H9 (cell line): Measurements from ENCODE around the gene NUP35. TPM values are rescaled to one million over a fixed set of nuclear protein-coding genes. Genes with fewer than 3 reads are reported as not detected.

Source experiments
- DNase-seq: peaks from one replicate; pipeline ENCODE4 v3.0.0-alpha.2; 2017
- H2AFZ ChIP-seq: one replicate; pipeline ENCODE4 v1.6.1; 2013; ENCODE audit warnings: mild to moderate bottlenecking, low read length, control low read depth, moderate library complexity
- H2AK5ac ChIP-seq: 2 replicates; pipeline ENCODE4 v1.6.1; 2013; ENCODE audit warnings: low read length, control low read depth, mixed read lengths; ENCODE audit not compliant: insufficient read length
- H2BK120ac ChIP-seq: one replicate; pipeline ENCODE4 v1.6.1; 2013; ENCODE audit warnings: low read depth, mild to moderate bottlenecking, low read length, control low read depth, inconsistent platforms; ENCODE audit not compliant: poor library complexity, severe bottlenecking
- H2BK12ac ChIP-seq: 2 replicates; pipeline ENCODE4 v1.6.1; 2013; ENCODE audit warnings: low read length, control low read depth, mixed read lengths, low read depth; ENCODE audit not compliant: insufficient read length
- H2BK15ac ChIP-seq: 2 replicates; pipeline ENCODE4 v1.6.1; 2013; ENCODE audit warnings: low read depth, low read length, control low read depth
- H2BK20ac ChIP-seq: one replicate; pipeline ENCODE4 v1.6.1; 2013; ENCODE audit warnings: low read depth, mild to moderate bottlenecking, low read length, control low read depth, inconsistent platforms; ENCODE audit not compliant: poor library complexity, severe bottlenecking
- H2BK5ac ChIP-seq: 2 replicates; pipeline ENCODE4 v1.6.1; 2013; ENCODE audit warnings: low read length, control low read depth, mixed read lengths; ENCODE audit not compliant: insufficient read length
- H3K14ac ChIP-seq: 2 replicates; pipeline ENCODE4 v1.6.1; 2013; ENCODE audit warnings: low read length, control low read depth; ENCODE audit not compliant: insufficient read depth
- H3K18ac ChIP-seq: 2 replicates; pipeline ENCODE4 v1.6.1; 2013; ENCODE audit warnings: low read depth, mild to moderate bottlenecking, mixed read lengths, low read length, control low read depth; ENCODE audit not compliant: insufficient read length
- H3K23ac ChIP-seq: 2 replicates; pipeline ENCODE4 v1.6.1; 2013; ENCODE audit warnings: low read length, control low read depth, mixed read lengths, low read depth; ENCODE audit not compliant: insufficient read length
- H3K23me2 ChIP-seq: 2 replicates; pipeline ENCODE4 v1.6.1; 2013; ENCODE audit warnings: low read depth, mild to moderate bottlenecking, mixed read lengths, low read length, control low read depth; ENCODE audit not compliant: insufficient read length, poor library complexity, severe bottlenecking
- H3K27ac ChIP-seq: 2 replicates; pipeline ENCODE4 v1.5.1; 2013; ENCODE audit warnings: low read length, control low read depth, mixed read lengths, low read depth; ENCODE audit not compliant: insufficient read length
- H3K27me3 ChIP-seq: 2 replicates; pipeline ENCODE4 v1.6.1; 2013; ENCODE audit warnings: low read length, control low read depth, inconsistent platforms; ENCODE audit not compliant: insufficient read depth
- H3K4ac ChIP-seq: 2 replicates; pipeline ENCODE4 v1.6.1; 2013; ENCODE audit warnings: low read depth, mild to moderate bottlenecking, control low read depth, inconsistent platforms, low read length, moderate library complexity
- H3K4me1 ChIP-seq: 2 replicates; pipeline ENCODE4 v1.6.1; 2013; ENCODE audit warnings: low read length, control low read depth, inconsistent platforms; ENCODE audit not compliant: insufficient read depth
- H3K4me2 ChIP-seq: 2 replicates; pipeline ENCODE4 v1.6.1; 2013; ENCODE audit warnings: low read length, control low read depth, mixed read lengths; ENCODE audit not compliant: insufficient read length, insufficient read depth
- H3K56ac ChIP-seq: 2 replicates; pipeline ENCODE4 v1.6.1; 2013; ENCODE audit warnings: low read depth, mild to moderate bottlenecking, mixed read lengths, low read length, control low read depth; ENCODE audit not compliant: insufficient read length
- H3K79me1 ChIP-seq: 2 replicates; pipeline ENCODE4 v1.6.1; 2013; ENCODE audit warnings: low read depth, mild to moderate bottlenecking, moderate library complexity, low read length, control low read depth, inconsistent platforms; ENCODE audit not compliant: insufficient read depth, poor library complexity, severe bottlenecking
- H3K79me2 ChIP-seq: 2 replicates; pipeline ENCODE4 v1.6.1; 2013; ENCODE audit warnings: low read length, control low read depth, inconsistent platforms; ENCODE audit not compliant: insufficient read depth
- H3K9ac ChIP-seq: 2 replicates; pipeline ENCODE4 v1.6.1; 2013; ENCODE audit warnings: low read length, control low read depth, mixed read lengths; ENCODE audit not compliant: insufficient read length; ENCODE audit errors: extremely low read depth
- H3K9me3 ChIP-seq: one replicate; pipeline ENCODE4 v1.6.1; 2013; ENCODE audit warnings: low read depth, low read length, inconsistent platforms; ENCODE audit not compliant: control insufficient read depth
- H3T11ph ChIP-seq: one replicate; pipeline ENCODE4 v1.6.1; 2013; ENCODE audit warnings: mild to moderate bottlenecking, low read length, control low read depth, inconsistent platforms
- H4K20me1 ChIP-seq: one replicate; pipeline ENCODE4 v1.6.1; 2013; ENCODE audit not compliant: control insufficient read depth, insufficient read length, insufficient read depth
- H4K5ac ChIP-seq: 2 replicates; pipeline ENCODE4 v1.6.1; 2013; ENCODE audit warnings: low read depth, mild to moderate bottlenecking, mixed read lengths, low read length, control low read depth; ENCODE audit not compliant: insufficient read length
- H4K8ac ChIP-seq: replicated peaks from 2 replicates; pipeline ENCODE4 v1.6.1; 2013; ENCODE audit warnings: low read length, control low read depth, mixed read lengths, low read depth; ENCODE audit not compliant: insufficient read length
- H4K91ac ChIP-seq: 2 replicates; pipeline ENCODE4 v1.6.1; 2013; ENCODE audit warnings: low read depth, mild to moderate bottlenecking, moderate library complexity, mixed read lengths, low read length, control low read depth; ENCODE audit not compliant: insufficient read length
- H3K27ac Mint-ChIP-seq, 3 experiments: 2 replicates in 2 of 3; 3 replicates in 1 of 3; pipeline ENCODE4 v1.8.0; 2020 to 2021; ENCODE audit warnings: mixed read lengths in 3 of 3, mild to moderate bottlenecking in 1 of 3, moderate library complexity in 1 of 3
- H3K27me3 Mint-ChIP-seq: 2 replicates; pipeline ENCODE4 v1.8.0; 2021; ENCODE audit warnings: low read depth, mild to moderate bottlenecking, moderate library complexity, mixed read lengths
- H3K36me3 Mint-ChIP-seq, 3 experiments: 2 replicates in 2 of 3; 3 replicates in 1 of 3; pipeline ENCODE4 v1.8.0; 2020 to 2021; ENCODE audit warnings: low read depth in 3 of 3, mixed read lengths in 3 of 3; ENCODE audit not compliant: insufficient read depth in 1 of 3
- H3K4me1 Mint-ChIP-seq, 2 experiments: 2 replicates each; pipeline ENCODE4 v1.8.0; 2020; ENCODE audit warnings: mixed read lengths in 2 of 2
- H3K4me3 Mint-ChIP-seq, 2 experiments: 2 replicates in 1 of 2; 3 replicates in 1 of 2; pipeline ENCODE4 v1.8.0; 2020 to 2021; ENCODE audit warnings: mild to moderate bottlenecking in 2 of 2, mixed read lengths in 2 of 2, moderate library complexity in 1 of 2
- H3K9me3 Mint-ChIP-seq, 2 experiments: 2 replicates in 1 of 2; 3 replicates in 1 of 2; pipeline ENCODE4 v1.8.0; 2020; ENCODE audit warnings: mild to moderate bottlenecking in 2 of 2, mixed read lengths in 2 of 2, moderate library complexity in 1 of 2
- CTCF ChIP-seq: fragments of 200-600 bp; sonication (generic); conservative IDR thresholded peaks from 3 replicates; pipeline ENCODE4 v1.8.0; 2021; ENCODE audit warnings: antibody characterized with exemption, mild to moderate bottlenecking
- WGBS: extraction: QIAGEN DNeasy Blood & Tissue Kit; methylation state at CpG from one replicate; pipeline ENCODE4 v1.1.7; 2013; ENCODE audit warnings: missing lambda C conversion rate, low lambda C conversion rate, mixed read lengths; ENCODE audit not compliant: insufficient read length; ENCODE audit errors: extremely low coverage; 5-methylcytosine and 5-hydroxymethylcytosine counted together
- total RNA-seq: library from RNA; stranded (reverse); gene quantifications from 2 replicates; pipeline ENCODE4 v1.2.1, GENCODE V29; 2021

The NUP35 gene
- total RNA-seq, 1 experiment from 2014 or later, result 53.6 TPM

DNA sequence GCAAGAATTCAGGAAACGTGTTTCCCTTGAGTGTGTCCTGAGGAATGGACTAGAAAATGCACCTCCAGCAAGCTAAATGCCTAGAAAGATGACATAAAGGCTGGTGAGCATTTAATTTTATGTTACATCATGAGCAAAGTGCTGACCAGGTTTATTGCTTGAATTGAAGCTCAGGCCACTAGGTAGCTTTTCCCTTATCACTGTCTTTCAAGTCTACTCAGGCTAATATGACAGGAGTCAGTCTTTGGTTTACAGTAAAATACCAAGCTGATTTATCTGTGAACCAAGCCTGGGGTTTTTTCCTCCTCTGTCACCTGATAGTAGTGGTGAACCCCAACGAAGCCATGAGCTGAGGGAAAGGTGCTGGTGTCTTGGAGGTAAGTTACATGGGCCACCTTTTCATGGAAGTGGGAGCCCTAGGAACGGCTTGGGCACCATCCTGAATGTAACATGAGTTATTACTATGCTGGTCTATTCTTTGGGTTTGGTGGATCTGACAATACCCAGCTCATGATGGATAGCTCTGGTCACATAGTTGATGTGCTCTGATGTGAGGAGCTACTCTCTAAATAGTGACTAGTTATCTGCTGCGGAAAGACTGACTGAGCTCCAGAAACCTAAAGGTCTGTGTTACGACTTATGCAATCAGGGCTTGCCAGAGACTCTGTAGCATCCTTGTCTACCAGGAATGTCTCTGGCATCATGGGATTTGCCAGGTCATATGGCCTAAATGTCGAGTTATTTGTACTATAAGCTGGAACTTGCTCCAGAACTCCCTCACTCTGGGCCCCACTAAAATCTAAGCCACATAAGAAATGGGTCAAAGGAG, 39.8 kb downstream of the NUP35 start:
- H2AFZ ChIP-seq, result no peak overlapping the region
- no peak overlapping the region for H2BK15ac ChIP-seq
- H3K27ac ChIP-seq, result no peak overlapping the region
- no peak overlapping the region for H3K18ac ChIP-seq
- H3K36me3 Mint-ChIP-seq, result peaks cover 63 to 75% (median 67%) of the 10 kb centered on the region in 3 experiments
- no peaks in the 10 kb centered on the region for H4K20me1 ChIP-seq
- H2BK5ac ChIP-seq, result no peak overlapping the region
- H2BK20ac ChIP-seq, result no peak overlapping the region
- no peak overlapping the region for H3K27ac Mint-ChIP-seq
- no peak overlapping the region for H4K5ac ChIP-seq
- H3K4me2 ChIP-seq, result no peak overlapping the region
- no peak overlapping the region for H2BK12ac ChIP-seq
- no peak overlapping the region for H3K4me3 Mint-ChIP-seq
- H3K79me1 ChIP-seq, result no peaks in the 10 kb centered on the region
- peaks cover 0 to 5% of the 10 kb centered on the region in 2 experiments; a peak in 1 of 5 replicates for H3K9me3 Mint-ChIP-seq
- peaks cover 13 to 16% of the 10 kb centered on the region in 2 experiments for H3K4me1 Mint-ChIP-seq
- no peak for TF ChIP-seq CTCF
- peaks cover 6% of the 10 kb centered on the region; the same call in 1 of the 2 replicates for H3K79me2 ChIP-seq
- H3K56ac ChIP-seq, result no peak overlapping the region
- no peak overlapping the region for H3K4ac ChIP-seq
- no peak overlapping the region for H3T11ph ChIP-seq
- DNase-seq, result no peak
- no peaks in the 10 kb centered on the region for H3K27me3 Mint-ChIP-seq
- no peaks in the 10 kb centered on the region for H3K27me3 ChIP-seq
- no peak overlapping the region for H3K23ac ChIP-seq
- no peak overlapping the region for H2BK120ac ChIP-seq
- no peak overlapping the region for H4K91ac ChIP-seq
- no peak overlapping the region for H2AK5ac ChIP-seq
- WGBS, result no CpG with 5 or more reads among the region's 6 CpGs
- no peaks in the 10 kb centered on the region for H3K23me2 ChIP-seq
- H3K14ac ChIP-seq, result no peak overlapping the region
- no peaks in the 10 kb centered on the region for H3K9me3 ChIP-seq
- no peak overlapping the region for H3K9ac ChIP-seq
- H4K8ac ChIP-seq, result no peak overlapping the region
- H3K4me1 ChIP-seq, result no peaks in the 10 kb centered on the region; the same call in 1 of the 2 replicates
